Measurements from ENCODE around the gene ZNF174. TPM values are rescaled to one million over a fixed set of nuclear protein-coding genes. Genes with fewer than 3 reads are reported as not detected.

Gene ZNF174
- total and polyA plus RNA-seq, 2 of the 4 experiments (the other 2 are of a cell fraction), result 7.2 to 10.6 TPM

DNA sequence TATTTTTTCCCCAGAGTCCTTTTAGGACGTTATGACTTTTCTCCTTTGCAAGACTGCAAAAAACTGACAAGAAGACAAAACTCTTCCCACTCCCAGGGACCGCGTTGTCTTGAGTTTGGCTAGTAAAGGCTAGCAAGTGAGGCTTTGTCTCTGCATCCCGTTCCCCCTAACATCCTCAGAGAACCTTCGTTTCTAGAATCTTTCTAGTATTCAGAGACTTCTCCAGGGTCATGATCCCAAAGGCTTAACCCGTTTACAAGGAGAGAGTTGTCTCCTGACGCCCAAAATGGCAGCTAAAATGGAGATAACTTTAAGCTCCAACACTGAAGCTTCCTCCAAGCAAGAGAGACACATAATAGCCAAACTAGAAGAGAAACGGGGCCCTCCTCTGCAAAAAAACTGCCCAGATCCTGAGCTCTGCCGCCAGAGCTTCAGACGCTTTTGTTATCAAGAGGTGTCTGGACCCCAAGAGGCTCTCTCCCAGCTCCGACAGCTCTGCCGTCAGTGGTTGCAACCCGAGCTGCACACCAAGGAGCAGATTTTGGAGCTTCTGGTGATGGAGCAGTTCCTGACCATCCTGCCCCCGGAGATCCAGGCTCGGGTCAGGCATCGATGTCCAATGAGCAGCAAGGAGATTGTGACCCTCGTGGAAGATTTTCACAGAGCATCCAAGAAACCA is 843 bp downstream of the ZNF174 start:
- dilution Hi-C loops (cut with HindIII; ENCODE audit: low sequenced_read_pairs, unreplicated experiment), result no loop called here
- Histone ChIP-seq H2AK5ac (ENCODE audit: low read depth, low read length) (peak overlapping the region; percentile 3; the same call in 1 of the 2 replicates), H3K79me1 (ENCODE audit: low read depth in 1 of 2, low read length in 2 of 2) (peaks cover 40 to 63% of the 10 kb centered on the region in 2 experiments), H3K4ac (ENCODE audit: low read depth, low read length) (peak overlapping the region; percentile 60; the same call in 1 of the 2 replicates), H4K20me1 (ENCODE audit: insufficient read depth, low read length) (peaks cover 2% of the 10 kb centered on the region; the same call in 1 of the 2 replicates), H3K27me3 (ENCODE audit: control insufficient read depth, insufficient read depth, low read length) (no peaks in the 10 kb centered on the region), H3K9me3 (ENCODE audit: control insufficient read depth, insufficient read depth, low read length) (peaks cover 26% of the 10 kb centered on the region), H3K4me2 (ENCODE audit: low read depth, low read length) (peak overlapping the region; percentile 94), H3K27ac (ENCODE audit: insufficient read depth, low read length) (peak overlapping the region; percentile 52), H3K36me3 (ENCODE audit: control insufficient read depth, insufficient read depth, low read length) (peaks cover 37% of the 10 kb centered on the region), H2BK120ac (ENCODE audit: low read depth, low read length) (no peak overlapping the region), H2BK5ac (ENCODE audit: low read depth, low read length, poor library complexity, severe bottlenecking) (peak overlapping the region; percentile 33), H2BK20ac (ENCODE audit: low read depth, low read length) (no peak overlapping the region), H3K23ac (ENCODE audit: low read depth, low read length) (peak overlapping the region; percentile 86), H3K4me3 (ENCODE audit: insufficient read depth, low read depth, low read length) (peak overlapping the region; percentile 73), H3K14ac (replicated peaks; ENCODE audit: low read depth, low read length) (peak overlapping the region; percentile 48), H4K91ac (ENCODE audit: insufficient read depth, low read depth, low read length) (no peak overlapping the region), H3K56ac (ENCODE audit: extremely low read depth, insufficient read depth, low read length) (peak overlapping the region; percentile 42; the same call in 1 of the 2 replicates), H2BK15ac (ENCODE audit: low read depth, low read length) (no peak overlapping the region), H2AFZ (replicated peaks; ENCODE audit: low read length, poor library complexity) (peak overlapping the region; percentile 94), H4K8ac (ENCODE audit: low read depth in 2 of 2, low read length in 2 of 2) (peak overlapping the region; percentile 25 to 68; a peak in 2 of 4 replicates), H2AK9ac (replicated peaks; ENCODE audit: low read depth, low read length, poor library complexity) (peak overlapping the region; percentile 38), H3K18ac (ENCODE audit: low read depth, low read length) (no peak overlapping the region), H3K4me1 (ENCODE audit: control insufficient read depth, insufficient read depth, low read length) (peaks cover 4% of the 10 kb centered on the region), H4K5ac (ENCODE audit: low read depth, low read length) (peak overlapping the region; percentile 26; the same call in 1 of the 2 replicates), H3K9me1 (ENCODE audit: insufficient read depth, low read length) (no peaks in the 10 kb centered on the region), H3K9ac (ENCODE audit: low read depth, low read length) (peak overlapping the region; percentile 83)
- TF ChIP-seq, protein P1, sequence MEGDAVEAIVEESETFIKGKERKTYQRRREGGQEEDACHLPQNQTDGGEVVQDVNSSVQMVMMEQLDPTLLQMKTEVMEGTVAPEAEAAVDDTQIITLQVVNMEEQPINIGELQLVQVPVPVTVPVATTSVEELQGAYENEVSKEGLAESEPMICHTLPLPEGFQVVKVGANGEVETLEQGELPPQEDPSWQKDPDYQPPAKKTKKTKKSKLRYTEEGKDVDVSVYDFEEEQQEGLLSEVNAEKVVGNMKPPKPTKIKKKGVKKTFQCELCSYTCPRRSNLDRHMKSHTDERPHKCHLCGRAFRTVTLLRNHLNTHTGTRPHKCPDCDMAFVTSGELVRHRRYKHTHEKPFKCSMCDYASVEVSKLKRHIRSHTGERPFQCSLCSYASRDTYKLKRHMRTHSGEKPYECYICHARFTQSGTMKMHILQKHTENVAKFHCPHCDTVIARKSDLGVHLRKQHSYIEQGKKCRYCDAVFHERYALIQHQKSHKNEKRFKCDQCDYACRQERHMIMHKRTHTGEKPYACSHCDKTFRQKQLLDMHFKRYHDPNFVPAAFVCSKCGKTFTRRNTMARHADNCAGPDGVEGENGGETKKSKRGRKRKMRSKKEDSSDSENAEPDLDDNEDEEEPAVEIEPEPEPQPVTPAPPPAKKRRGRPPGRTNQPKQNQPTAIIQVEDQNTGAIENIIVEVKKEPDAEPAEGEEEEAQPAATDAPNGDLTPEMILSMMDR (conservative IDR thresholded peaks at IDR 0.05; ENCODE audit: low read depth, low read length), result no peak
- TF ChIP-seq RCOR1 (IDR thresholded peaks at IDR 0.05; ENCODE audit: insufficient replicate concordance, low read length) (no peak), RAD21 (IDR thresholded peaks at IDR 0.05; ENCODE audit: low read length) (no peak), CEBPB (IDR thresholded peaks at IDR 0.05; ENCODE audit: low read depth, low read length) (no peak), MAFK (IDR thresholded peaks at IDR 0.05; ENCODE audit: low read depth, low read length) (no peak), BHLHE40 (IDR thresholded peaks at IDR 0.05; ENCODE audit: low read depth, low read length) (no peak), POLR2A (IDR thresholded peaks at IDR 0.05; ENCODE audit: low read depth, low read length) (no peak), RFX5 (IDR thresholded peaks at IDR 0.05; ENCODE audit: low read depth, low read length) (no peak), CHD1 (IDR thresholded peaks at IDR 0.05; ENCODE audit: low read depth, low read length) (no peak), NFE2L2 (IDR thresholded peaks at IDR 0.05; ENCODE audit: low read depth, low read length) (no peak)
- TF ChIP-seq, protein P2, sequence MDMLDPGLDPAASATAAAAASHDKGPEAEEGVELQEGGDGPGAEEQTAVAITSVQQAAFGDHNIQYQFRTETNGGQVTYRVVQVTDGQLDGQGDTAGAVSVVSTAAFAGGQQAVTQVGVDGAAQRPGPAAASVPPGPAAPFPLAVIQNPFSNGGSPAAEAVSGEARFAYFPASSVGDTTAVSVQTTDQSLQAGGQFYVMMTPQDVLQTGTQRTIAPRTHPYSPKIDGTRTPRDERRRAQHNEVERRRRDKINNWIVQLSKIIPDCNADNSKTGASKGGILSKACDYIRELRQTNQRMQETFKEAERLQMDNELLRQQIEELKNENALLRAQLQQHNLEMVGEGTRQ (IDR thresholded peaks at IDR 0.05; ENCODE audit: low read depth, low read length), result no peak
- TF ChIP-seq, protein P3, sequence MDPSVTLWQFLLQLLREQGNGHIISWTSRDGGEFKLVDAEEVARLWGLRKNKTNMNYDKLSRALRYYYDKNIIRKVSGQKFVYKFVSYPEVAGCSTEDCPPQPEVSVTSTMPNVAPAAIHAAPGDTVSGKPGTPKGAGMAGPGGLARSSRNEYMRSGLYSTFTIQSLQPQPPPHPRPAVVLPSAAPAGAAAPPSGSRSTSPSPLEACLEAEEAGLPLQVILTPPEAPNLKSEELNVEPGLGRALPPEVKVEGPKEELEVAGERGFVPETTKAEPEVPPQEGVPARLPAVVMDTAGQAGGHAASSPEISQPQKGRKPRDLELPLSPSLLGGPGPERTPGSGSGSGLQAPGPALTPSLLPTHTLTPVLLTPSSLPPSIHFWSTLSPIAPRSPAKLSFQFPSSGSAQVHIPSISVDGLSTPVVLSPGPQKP (IDR thresholded peaks at IDR 0.05; ENCODE audit: borderline replicate concordance, low read depth, low read length), result no peak
- ChIA-PET CTCF (no interaction called here), POLR2A (ENCODE audit: unreplicated experiment) (no interaction called here)
- BruUV-seq (replicated peaks), result no TSS peak
- intact Hi-C loops (cut with micrococcal nuclease), result loop anchor here (2.0 kb wide), 1 partner anchor 57 kb away; no protein-coding TSS in a partner anchor
- DNase-seq (peak; percentile 18), ATAC-seq (ENCODE audit: low read depth) (no peak)
- WGBS, 2 experiments (ENCODE audit: extremely low coverage in 2 of 2, insufficient read length in 1 of 2), result 0% methylated on average over 2 of the region's 17 CpGs; no CpG with 5 or more reads in 1 of the 2 experiments
- in situ Hi-C loops (cut with MboI; ENCODE audit: low sequenced_read_pairs), result no loop called here

Data from IMR-90 (cell line).